HEK293T (cell line): ENCODE data around the gene ACTR3.

Experiments
- ARNT ChIP-seq: fragments of 450-650 bp; IDR thresholded peaks from 2 replicates; pipeline ENCODE4 v1.6.1; 2017; ENCODE audit warnings: mild to moderate bottlenecking
- BHLHE40 ChIP-seq: fragments of 450-650 bp; IDR thresholded peaks from 2 replicates; pipeline ENCODE4 v1.6.1; 2016; ENCODE audit warnings: mild to moderate bottlenecking, moderate library complexity, borderline replicate concordance
- ELF4 ChIP-seq: fragments of 450-650 bp; IDR thresholded peaks from 2 replicates; pipeline ENCODE4 v1.6.1; 2017; ENCODE audit warnings: antibody characterized with exemption
- FOXA1 ChIP-seq: fragments of 450-650 bp; IDR thresholded peaks from 2 replicates; pipeline ENCODE4 v1.6.1; 2016; ENCODE audit warnings: mild to moderate bottlenecking
- FOXK2 ChIP-seq: fragments of 450-650 bp; IDR thresholded peaks from 2 replicates; pipeline ENCODE4 v1.6.1; 2016; ENCODE audit warnings: mild to moderate bottlenecking
- FOXM1 ChIP-seq: fragments of 450-650 bp; IDR thresholded peaks from 2 replicates; pipeline ENCODE4 v1.6.1; 2017; ENCODE audit warnings: mild to moderate bottlenecking, borderline replicate concordance
- HDGF ChIP-seq: fragments of 450-650 bp; IDR thresholded peaks from 2 replicates; pipeline ENCODE4 v1.6.1; 2017; ENCODE audit warnings: antibody characterized with exemption, borderline replicate concordance
- NFRKB ChIP-seq: fragments of 450-650 bp; IDR thresholded peaks from 2 replicates; pipeline ENCODE4 v1.6.1; 2016; ENCODE audit warnings: mild to moderate bottlenecking, moderate library complexity
- PKNOX1 ChIP-seq: fragments of 450-650 bp; IDR thresholded peaks from 2 replicates; pipeline ENCODE4 v1.6.1; 2016
- SP1 ChIP-seq: fragments of 450-650 bp; IDR thresholded peaks from 2 replicates; pipeline ENCODE4 v1.6.1; 2017
- TARDBP ChIP-seq: fragments of 450-650 bp; IDR thresholded peaks from 2 replicates; pipeline ENCODE4 v1.6.1; 2016
- ZNF384 ChIP-seq: fragments of 450-650 bp; IDR thresholded peaks from 2 replicates; pipeline ENCODE4 v1.6.1; 2016

GRCh38 chr2:113962692-113963480 is 73.0 kb downstream of the ACTR3 start:
- TF ChIP-seq ELF4 (no peak), ZNF384 (no peak), FOXM1 (no peak), SP1 (no peak), ARNT (no peak), BHLHE40 (no peak), FOXA1 (no peak), HDGF (no peak), PKNOX1 (0 out of 2 replicates have a peak, but pooled peaks have one; percentile 6), TARDBP (no peak), NFRKB (no peak), FOXK2 (no peak)
